Measurements from ENCODE around the gene TSEN34. TPM values are rescaled to one million over a fixed set of nuclear protein-coding genes. Genes with fewer than 3 reads are reported as not detected.
"Not testable (repeated sequence)": the region's sequence is repeated elsewhere in the genome, so short reads cannot be mapped to it uniquely, and the experiment has no call there.

The TSEN34 gene
- total RNA-seq, 1 donor = 83.8 TPM

GRCh38 chr19:54179262-54179852, 11.8 kb upstream of the TSEN34 start:
- no peak for TF ChIP-seq CTCF (IDR thresholded peaks at IDR 0.05; ENCODE audit: insufficient read depth, low read depth, low read length)
- no peak overlapping the region for H3K4me3 ChIP-seq (ENCODE audit: low read depth, low read length)
- no peak for DNase-seq (ENCODE audit: low read depth)

- DNase-seq (ENCODE audit: low read depth) = peak; percentile 76
- peak; percentile 59 for TF ChIP-seq CTCF (IDR thresholded peaks at IDR 0.05; ENCODE audit: insufficient read depth, low read depth, low read length)
These were observed 11.1 kb upstream of the TSEN34 start for GRCh38 chr19:54179921-54180461.

GRCh38 chr19:54180691-54181091, 10.4 kb upstream of the TSEN34 start:
- no peak for DNase-seq (ENCODE audit: low read depth)
- TF ChIP-seq CTCF (IDR thresholded peaks at IDR 0.05; ENCODE audit: insufficient read depth, low read depth, low read length) = no peak

More at GRCh38 chr19:54179921-54180461, 11.1 kb upstream of the TSEN34 start:
- no peak overlapping the region for H3K4me3 ChIP-seq (ENCODE audit: low read depth, low read length)

GRCh38 chr19:54181894-54182293, 9.2 kb upstream of the TSEN34 start:
- DNase-seq (ENCODE audit: low read depth); H3K4me3 ChIP-seq (ENCODE audit: low read depth, low read length): not testable (repeated sequence)

More at GRCh38 chr19:54180691-54181091, 10.4 kb upstream of the TSEN34 start:
- H3K4me3 ChIP-seq (ENCODE audit: low read depth, low read length) = no peak overlapping the region

- no peak for DNase-seq (ENCODE audit: low read depth)
- TF ChIP-seq CTCF (IDR thresholded peaks at IDR 0.05; ENCODE audit: insufficient read depth, low read depth, low read length) = no peak
- no peak overlapping the region for H3K4me3 ChIP-seq (ENCODE audit: low read depth, low read length)
These were observed 7.7 kb upstream of the TSEN34 start for GRCh38 chr19:54183431-54183830.

GRCh38 chr19:54186351-54186750, 4.8 kb upstream of the TSEN34 start:
- DNase-seq (ENCODE audit: low read depth) = no peak
- H3K4me3 ChIP-seq (ENCODE audit: low read depth, low read length) = no peak overlapping the region
- TF ChIP-seq CTCF (IDR thresholded peaks at IDR 0.05; ENCODE audit: insufficient read depth, low read depth, low read length) = no peak

GRCh38 chr19:54186934-54187381, 4.2 kb upstream of the TSEN34 start:
- DNase-seq (ENCODE audit: low read depth) = peak; percentile 37
- no peak for TF ChIP-seq CTCF (IDR thresholded peaks at IDR 0.05; ENCODE audit: insufficient read depth, low read depth, low read length)
- no peak overlapping the region for H3K4me3 ChIP-seq (ENCODE audit: low read depth, low read length)
